Liver (tissue), 9 donors: Measurements from ENCODE around the gene FRMD4A. TPM values are rescaled to one million over a fixed set of nuclear protein-coding genes. Genes with fewer than 3 reads are reported as not detected.

ENCODE experiments used
- DNase-seq: peaks from one replicate; pipeline ENCODE4 v3.0.0-alpha.2; 2017; ENCODE audit warnings: low spot score
- H3K27ac ChIP-seq, 2 donors: one replicate each; pipeline ENCODE4 v1.7.0; 2013; ENCODE audit warnings: inconsistent platforms in 2 of 2, low read length in 2 of 2, control low read depth in 1 of 2, low read depth in 1 of 2, mild to moderate bottlenecking in 1 of 2
- H3K27me3 ChIP-seq, 4 donors: one replicate each; pipeline versions ENCODE4 v1.6.1 to v1.7.0; 2013; ENCODE audit warnings: low read length in 3 of 4, inconsistent platforms in 1 of 4, mild to moderate bottlenecking in 1 of 4, moderate library complexity in 1 of 4; ENCODE audit not compliant: control insufficient read depth in 4 of 4, insufficient read depth in 4 of 4
- H3K36me3 ChIP-seq, 4 donors: one replicate each; pipeline versions ENCODE4 v1.6.1 to v1.7.0; 2013; ENCODE audit warnings: low read length in 3 of 4, mild to moderate bottlenecking in 3 of 4, low read depth in 1 of 4, moderate library complexity in 1 of 4; ENCODE audit not compliant: control insufficient read depth in 4 of 4, insufficient read depth in 3 of 4
- H3K4me1 ChIP-seq, 4 donors: one replicate each; pipeline versions ENCODE4 v1.6.1 to v1.7.0; 2013; ENCODE audit warnings: low read length in 3 of 4, mild to moderate bottlenecking in 3 of 4, moderate library complexity in 1 of 4; ENCODE audit not compliant: control insufficient read depth in 4 of 4, insufficient read depth in 4 of 4
- H3K4me3 ChIP-seq, 3 donors: one replicate each; pipeline versions ENCODE4 v1.6.1 to v1.7.0; 2013; ENCODE audit warnings: low read length in 3 of 3, control low read depth in 1 of 3, low read depth in 1 of 3, mild to moderate bottlenecking in 1 of 3
- H3K9ac ChIP-seq, 2 donors: one replicate each; pipeline ENCODE4 v1.7.0; 2013; ENCODE audit warnings: low read length in 2 of 2, mild to moderate bottlenecking in 2 of 2, moderate library complexity in 2 of 2, control low read depth in 1 of 2, low read depth in 1 of 2
- H3K9me3 ChIP-seq, 4 donors: one replicate each; pipeline versions ENCODE4 v1.6.1 to v1.7.0; 2013; ENCODE audit warnings: low read length in 3 of 4; ENCODE audit not compliant: control insufficient read depth in 4 of 4
- ATF3 ChIP-seq: IDR thresholded peaks from 2 replicates; pipeline ENCODE4 v1.6.1; 2016; ENCODE audit warnings: antibody characterized with exemption
- CTCF ChIP-seq: fragments of 150-350 bp; IDR thresholded peaks from 2 replicates; pipeline ENCODE4 v1.5.1; 2017; ENCODE audit warnings: improper control_type of control experiment, low read depth, low read length; ENCODE audit not compliant: missing input control
- EGR1 ChIP-seq, 2 donors: IDR thresholded peaks; 2 replicates each; pipeline ENCODE4 v1.6.1; 2016 to 2018; ENCODE audit warnings: antibody characterized with exemption in 2 of 2, low read depth in 2 of 2
- FOXA2 ChIP-seq: IDR thresholded peaks from 2 replicates; pipeline ENCODE4 v1.6.1; 2016; ENCODE audit warnings: antibody characterized with exemption
- GABPA ChIP-seq, 2 donors: IDR thresholded peaks in 1 of 2; conservative IDR thresholded peaks in 1 of 2; 2 replicates each; pipeline ENCODE4 v1.6.1; 2016; ENCODE audit warnings: antibody characterized with exemption in 2 of 2, mild to moderate bottlenecking in 1 of 2, moderate library complexity in 1 of 2
- HNF4A ChIP-seq, 2 donors: conservative IDR thresholded peaks; 2 replicates each; pipeline ENCODE4 v1.6.1; 2016; ENCODE audit warnings: antibody characterized with exemption in 2 of 2, mild to moderate bottlenecking in 2 of 2
- HNF4G ChIP-seq: IDR thresholded peaks from 2 replicates; pipeline ENCODE4 v1.6.1; 2016; ENCODE audit warnings: antibody characterized with exemption
- JUND ChIP-seq, 2 donors: IDR thresholded peaks; 2 replicates each; pipeline ENCODE4 v1.6.1; 2016; ENCODE audit warnings: antibody characterized with exemption in 2 of 2
- MAX ChIP-seq: IDR thresholded peaks from 2 replicates; pipeline ENCODE4 v1.6.1; 2016; ENCODE audit warnings: antibody characterized with exemption
- NR2F2 ChIP-seq: IDR thresholded peaks from 2 replicates; pipeline ENCODE4 v1.6.1; 2016; ENCODE audit warnings: antibody characterized with exemption
- RAD21 ChIP-seq, 2 donors: IDR thresholded peaks; 2 replicates each; pipeline ENCODE4 v1.6.1; 2016; ENCODE audit warnings: antibody characterized with exemption in 2 of 2, mild to moderate bottlenecking in 2 of 2
- REST ChIP-seq: IDR thresholded peaks from 2 replicates; pipeline ENCODE4 v1.6.1; 2016; ENCODE audit warnings: antibody characterized with exemption, mild to moderate bottlenecking
- RXRA ChIP-seq, 2 donors: IDR thresholded peaks; 2 replicates each; pipeline ENCODE4 v1.6.1; 2017 to 2018; ENCODE audit warnings: antibody characterized with exemption in 2 of 2, mild to moderate bottlenecking in 1 of 2
- SP1 ChIP-seq: IDR thresholded peaks from 2 replicates; pipeline ENCODE4 v1.6.1; 2018; ENCODE audit warnings: antibody characterized with exemption, mild to moderate bottlenecking
- TAF1 ChIP-seq: conservative IDR thresholded peaks from 2 replicates; pipeline ENCODE4 v1.6.1; 2016; ENCODE audit warnings: antibody characterized with exemption, mild to moderate bottlenecking
- YY1 ChIP-seq: IDR thresholded peaks from 2 replicates; pipeline ENCODE4 v1.6.1; 2016; ENCODE audit warnings: antibody characterized with exemption, mild to moderate bottlenecking
- ZBTB33 ChIP-seq: IDR thresholded peaks from 2 replicates; pipeline ENCODE4 v1.6.1; 2016; ENCODE audit warnings: antibody characterized with exemption
- WGBS: extraction: QIAGEN DNeasy Blood & Tissue Kit; methylation state at CpG from one replicate; pipeline ENCODE4 v1.1.7; 2013; 5-methylcytosine and 5-hydroxymethylcytosine counted together
- polyA plus RNA-seq, 2 donors: library from polyadenylated mRNA; stranded (reverse) in 1 of 2; unstranded in 1 of 2; fragments of 200-250 nt in 1 of 2; fragments of >200 nt in 1 of 2; fragmentation: Nextera tagmentation in 1 of 2; extraction: Ambion mirVana in 1 of 2; gene quantifications; one replicate each; pipeline versions ENCODE4 v1.2.1 to v1.2.3, GENCODE V29; 2013 to 2015
- total RNA-seq, 2 donors: library from RNA; depleted of rRNA; stranded (reverse); fragments of >200 nt; gene quantifications; one replicate each; pipeline ENCODE4 v1.2.3, GENCODE V29; 2014
- donor health status: healthy.
- donor health status: healthy.
- donor health status: healthy.
- donor health status: healthy.
- donor health status: healthy.

FRMD4A gene
- total and polyA plus RNA-seq, 4 donors: 8.2 to 34.3 (median 13.1) TPM

- H3K4me1 ChIP-seq: peaks cover 0 to 19% (median 14%) of the 10 kb centered on the region in 4 donors
- H3K9ac ChIP-seq: no peak overlapping the region
- no peak overlapping the region for H3K4me3 ChIP-seq
- TF ChIP-seq RAD21 (IDR thresholded peaks at IDR 0.05): no peak
- peak; percentile 12 for TF ChIP-seq MAX
- 81% methylated on average over 5 of the region's 5 CpGs for WGBS
- H3K27ac ChIP-seq: peak overlapping the region in 1 of 2 donors; percentile 1
- DNase-seq: no peak
- H3K9me3 ChIP-seq: no peaks in the 10 kb centered on the region
- no peaks in the 10 kb centered on the region for H3K27me3 ChIP-seq
- no peaks in the 10 kb centered on the region for H3K36me3 ChIP-seq
These were observed 611.3 kb downstream of the FRMD4A start for GRCh38 chr10:13719425-13719824.

GRCh38 chr10:13718820-13719219 is 611.9 kb downstream of the FRMD4A start:
- no peak for TF ChIP-seq JUND (IDR thresholded peaks at IDR 0.05)
- TF ChIP-seq NR2F2: no peak
- TF ChIP-seq HNF4G: no peak
- TF ChIP-seq RAD21 (IDR thresholded peaks at IDR 0.05): no peak
- no peak for TF ChIP-seq EGR1 (IDR thresholded peaks at IDR 0.05; ENCODE audit: low read depth in 2 of 2)
- no peak for TF ChIP-seq HNF4A (conservative IDR thresholded peaks at IDR 0.05)
- TF ChIP-seq YY1: no peak
- TF ChIP-seq SP1: no peak
- no peak for TF ChIP-seq CTCF
- TF ChIP-seq FOXA2: no peak
- TF ChIP-seq TAF1: no peak
- peak overlapping the region in 1 of 3 donors; percentile 68 for H3K4me3 ChIP-seq
- H3K9me3 ChIP-seq: no peaks in the 10 kb centered on the region
- peak overlapping the region; percentile 11 to 65 for H3K27ac ChIP-seq
- peaks cover 0 to 19% (median 14%) of the 10 kb centered on the region in 4 donors for H3K4me1 ChIP-seq
- no peaks in the 10 kb centered on the region for H3K27me3 ChIP-seq
- no peaks in the 10 kb centered on the region for H3K36me3 ChIP-seq
- WGBS: 84% methylated on average over 4 of the region's 4 CpGs
- DNase-seq: no peak
- H3K9ac ChIP-seq: no peak overlapping the region

- Histone ChIP-seq H3K27ac (peak overlapping the region; percentile 11 to 65), H3K4me3 (peak overlapping the region; percentile 33 to 68 (median 51)), H3K9ac (no peak overlapping the region), H3K9me3 (no peaks in the 10 kb centered on the region), H3K4me1 (peaks cover 0 to 19% (median 14%) of the 10 kb centered on the region in 4 donors), H3K36me3 (no peaks in the 10 kb centered on the region), H3K27me3 (no peaks in the 10 kb centered on the region)
- DNase-seq: peak; percentile 58
- 14% methylated on average over 26 of the region's 26 CpGs for WGBS
- peak; percentile 37 for TF ChIP-seq SP1
- TF ChIP-seq JUND (IDR thresholded peaks at IDR 0.05): no peak
- TF ChIP-seq ATF3: no peak
- TF ChIP-seq HNF4A (conservative IDR thresholded peaks at IDR 0.05): peak; percentile 62
- TF ChIP-seq MAX: peak; percentile 47
- TF ChIP-seq GABPA (IDR thresholded peaks at IDR 0.05 in 1 of 2, conservative IDR thresholded peaks at IDR 0.05 in 1 of 2): no peak
- peak; percentile 36 for TF ChIP-seq YY1
- TF ChIP-seq RXRA (IDR thresholded peaks at IDR 0.05): peak in 1 of 2 donors; percentile 22
- TF ChIP-seq FOXA2: no peak
- no peak for TF ChIP-seq EGR1 (IDR thresholded peaks at IDR 0.05; ENCODE audit: low read depth in 2 of 2)
- no peak for TF ChIP-seq ZBTB33
- TF ChIP-seq HNF4G: no peak
- TF ChIP-seq REST: peak; percentile 12
- TF ChIP-seq RAD21 (IDR thresholded peaks at IDR 0.05): peak; percentile 11 to 42
These were observed 612.6 kb downstream of the FRMD4A start for GRCh38 chr10:13717936-13718772.
